ENCODE data around the gene AMOT. TPM values are rescaled to one million over a fixed set of nuclear protein-coding genes. Genes with fewer than 3 reads are reported as not detected.

The AMOT gene
- total and polyA plus RNA-seq, 2 of the 4 experiments (the other 2 are of a cell fraction): 4.7 to 9.1 TPM

GRCh38 chrX:112889400-112889799, 48.8 kb upstream of the AMOT start:
- DNase-seq (no peak), ATAC-seq (ENCODE audit: low read depth) (no peak)
- Histone ChIP-seq H3K4me1 (ENCODE audit: control insufficient read depth, insufficient read depth, low read length) (no peaks in the 10 kb centered on the region), H3K9me3 (ENCODE audit: control insufficient read depth, insufficient read depth, low read length) (no peaks in the 10 kb centered on the region), H4K91ac (ENCODE audit: insufficient read depth, low read depth, low read length) (no peak overlapping the region), H3K4me3 (ENCODE audit: insufficient read depth, low read depth, low read length) (no peak overlapping the region), H3K27ac (ENCODE audit: insufficient read depth, low read length) (no peak overlapping the region), H3K4ac (ENCODE audit: low read depth, low read length) (no peak overlapping the region), H4K5ac (ENCODE audit: low read depth, low read length) (no peak overlapping the region), H3K18ac (ENCODE audit: low read depth, low read length) (no peak overlapping the region), H3K23ac (ENCODE audit: low read depth, low read length) (no peak overlapping the region), H2BK20ac (ENCODE audit: low read depth, low read length) (no peak overlapping the region), H3K56ac (ENCODE audit: extremely low read depth, insufficient read depth, low read length) (no peak overlapping the region), H2AK5ac (ENCODE audit: low read depth, low read length) (no peak overlapping the region), H2BK15ac (ENCODE audit: low read depth, low read length) (no peak overlapping the region), H2BK120ac (ENCODE audit: low read depth, low read length) (no peak overlapping the region), H3K27me3 (ENCODE audit: control insufficient read depth, insufficient read depth, low read length) (peaks cover 3% of the 10 kb centered on the region; the same call in 1 of the 2 replicates), H3K36me3 (ENCODE audit: control insufficient read depth, insufficient read depth, low read length) (no peaks in the 10 kb centered on the region), H4K20me1 (ENCODE audit: insufficient read depth, low read length) (no peaks in the 10 kb centered on the region), H3K9me1 (ENCODE audit: insufficient read depth, low read length) (no peaks in the 10 kb centered on the region), H4K8ac (ENCODE audit: low read depth in 2 of 2, low read length in 2 of 2) (no peak overlapping the region), H3K4me2 (ENCODE audit: low read depth, low read length) (no peak overlapping the region), H3K79me1 (ENCODE audit: low read depth in 1 of 2, low read length in 2 of 2) (no peaks in the 10 kb centered on the region), H2BK5ac (ENCODE audit: low read depth, low read length, poor library complexity, severe bottlenecking) (no peak overlapping the region), H3K14ac (replicated peaks; ENCODE audit: low read depth, low read length) (no peak overlapping the region), H2AFZ (replicated peaks; ENCODE audit: low read length, poor library complexity) (no peak overlapping the region), H2AK9ac (replicated peaks; ENCODE audit: low read depth, low read length, poor library complexity) (no peak overlapping the region), H3K9ac (ENCODE audit: low read depth, low read length) (no peak overlapping the region)
- intact Hi-C loops (cut with micrococcal nuclease): no loop called here
- WGBS, 2 experiments (ENCODE audit: extremely low coverage in 2 of 2, insufficient read length in 1 of 2): no CpG with 5 or more reads among the region's 9 CpGs
- in situ Hi-C loops (cut with MboI; ENCODE audit: low sequenced_read_pairs): no loop called here
- TF ChIP-seq SMC3 (IDR thresholded peaks at IDR 0.05; ENCODE audit: low read depth, low read length): no peak
- TF ChIP-seq, protein P1, sequence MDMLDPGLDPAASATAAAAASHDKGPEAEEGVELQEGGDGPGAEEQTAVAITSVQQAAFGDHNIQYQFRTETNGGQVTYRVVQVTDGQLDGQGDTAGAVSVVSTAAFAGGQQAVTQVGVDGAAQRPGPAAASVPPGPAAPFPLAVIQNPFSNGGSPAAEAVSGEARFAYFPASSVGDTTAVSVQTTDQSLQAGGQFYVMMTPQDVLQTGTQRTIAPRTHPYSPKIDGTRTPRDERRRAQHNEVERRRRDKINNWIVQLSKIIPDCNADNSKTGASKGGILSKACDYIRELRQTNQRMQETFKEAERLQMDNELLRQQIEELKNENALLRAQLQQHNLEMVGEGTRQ (IDR thresholded peaks at IDR 0.05; ENCODE audit: low read depth, low read length): no peak
- TF ChIP-seq RFX5 (IDR thresholded peaks at IDR 0.05; ENCODE audit: low read depth, low read length): no peak
- TF ChIP-seq BHLHE40 (IDR thresholded peaks at IDR 0.05; ENCODE audit: low read depth, low read length): no peak
- no peak for TF ChIP-seq CHD1 (IDR thresholded peaks at IDR 0.05; ENCODE audit: low read depth, low read length)
- no peak for TF ChIP-seq MXI1 (IDR thresholded peaks at IDR 0.05; ENCODE audit: borderline replicate concordance, low read depth, low read length)
- no peak for TF ChIP-seq RAD21 (IDR thresholded peaks at IDR 0.05; ENCODE audit: low read length)
- no peak for TF ChIP-seq FOS (IDR thresholded peaks at IDR 0.05; ENCODE audit: low read depth, low read length)
- no peak for TF ChIP-seq ELK1 (IDR thresholded peaks at IDR 0.05; ENCODE audit: borderline replicate concordance, low read depth, low read length)
- no peak for TF ChIP-seq POLR2A (IDR thresholded peaks at IDR 0.05; ENCODE audit: low read depth, low read length)
- no peak for TF ChIP-seq NFE2L2 (IDR thresholded peaks at IDR 0.05; ENCODE audit: low read depth, low read length)
- no peak for TF ChIP-seq MAZ (IDR thresholded peaks at IDR 0.05; ENCODE audit: borderline replicate concordance, low read depth, low read length)
- no peak for TF ChIP-seq CEBPB (IDR thresholded peaks at IDR 0.05; ENCODE audit: low read depth, low read length)
- TF ChIP-seq RCOR1 (IDR thresholded peaks at IDR 0.05; ENCODE audit: insufficient replicate concordance, low read length): no peak
- no peak for TF ChIP-seq CTCF (conservative IDR thresholded peaks at IDR 0.05; ENCODE audit: low read depth, low read length)
- ChIA-PET POLR2A (ENCODE audit: unreplicated experiment) (no interaction called here), CTCF (no interaction called here)
- dilution Hi-C loops (cut with HindIII; ENCODE audit: low sequenced_read_pairs, unreplicated experiment): no loop called here
- BruUV-seq (replicated peaks): no TSS peak
